H1 (cell line): Measurements from ENCODE around the gene EML4. TPM values are rescaled to one million over a fixed set of nuclear protein-coding genes. Genes with fewer than 3 reads are reported as not detected.

ENCODE experiments used
- JUND ChIP-seq: IDR thresholded peaks from 2 replicates; pipeline ENCODE4 v1.6.1; 2011; ENCODE audit warnings: mild to moderate bottlenecking, improper control_type of control experiment, low read length
- polyA plus RNA-seq, 7 experiments: library from polyadenylated mRNA; depleted of rRNA in 3 of 7; stranded (reverse) in 5 of 7; unstranded in 2 of 7; fragments of >200 nt in 5 of 7; fragments of 200-250 nt in 2 of 7; gene quantifications; 1 replicate in 5 of 7; 2 replicates in 1 of 7; 4 replicates in 1 of 7; pipeline versions ENCODE4 v1.2.1 to v1.2.3, GENCODE V29; 2011 to 2013; ENCODE audit warnings: missing spikeins in 2 of 7, mixed read lengths in 2 of 7
- total RNA-seq: library from RNA; stranded (reverse); fragmentation: NEBNext Ultra II Directional; extraction: Animal tissue kit (Norgen Biotek cat#: 25700); gene quantifications from 2 replicates; pipeline ENCODE4 v1.2.1, GENCODE V29; 2021
- TF ChIP-seq, protein P1 (sequence below), 3 experiments: IDR thresholded peaks; 1 replicate in 2 of 3; 2 replicates in 1 of 3; pipeline versions ENCODE4 v1.5.1 to v1.6.1; 2011; ENCODE audit warnings: low read length in 3 of 3, mild to moderate bottlenecking in 3 of 3, inconsistent platforms in 2 of 3, low read depth in 1 of 3, moderate library complexity in 1 of 3; ENCODE audit not compliant: insufficient read depth in 1 of 3; ENCODE audit errors: control extremely low read depth in 1 of 3

The EML4 gene
- total and polyA plus RNA-seq, 2 of the 8 experiments (the other 6 are each of a cell fraction or from before 2014, with no cell fraction given), result 50.1 to 104 TPM

DNA sequence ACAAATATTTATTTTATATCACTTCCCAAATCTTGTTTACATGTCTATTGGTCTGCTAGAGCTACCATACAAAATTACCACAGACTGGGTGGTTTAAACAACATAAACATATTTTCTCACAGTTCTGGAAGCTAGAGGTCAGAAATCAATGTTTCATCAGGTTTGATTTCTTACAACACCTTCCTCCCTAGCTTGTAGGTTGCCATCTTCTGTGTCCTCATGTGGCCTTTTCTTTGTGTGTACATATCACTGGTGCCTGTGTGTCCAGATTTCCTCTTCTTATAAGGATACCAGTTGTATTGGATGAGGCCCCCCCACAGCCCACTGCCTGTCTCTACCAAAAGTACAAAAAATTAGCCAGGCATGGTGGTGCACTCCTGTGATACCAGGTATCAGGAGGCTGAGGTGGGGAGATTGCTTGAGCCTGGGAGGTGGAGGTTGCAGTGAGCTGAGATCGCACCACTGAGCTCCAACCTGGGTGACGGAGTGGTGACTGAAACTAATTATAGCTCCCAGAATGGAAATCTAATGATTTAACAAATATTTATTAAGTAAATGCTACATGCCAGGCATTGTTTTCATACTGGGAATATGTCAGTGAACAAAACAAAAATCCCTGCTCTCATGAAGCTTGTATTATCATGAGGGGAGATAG lies 13.6 kb downstream of the EML4 start (continued):
- TF ChIP-seq, protein P1, sequence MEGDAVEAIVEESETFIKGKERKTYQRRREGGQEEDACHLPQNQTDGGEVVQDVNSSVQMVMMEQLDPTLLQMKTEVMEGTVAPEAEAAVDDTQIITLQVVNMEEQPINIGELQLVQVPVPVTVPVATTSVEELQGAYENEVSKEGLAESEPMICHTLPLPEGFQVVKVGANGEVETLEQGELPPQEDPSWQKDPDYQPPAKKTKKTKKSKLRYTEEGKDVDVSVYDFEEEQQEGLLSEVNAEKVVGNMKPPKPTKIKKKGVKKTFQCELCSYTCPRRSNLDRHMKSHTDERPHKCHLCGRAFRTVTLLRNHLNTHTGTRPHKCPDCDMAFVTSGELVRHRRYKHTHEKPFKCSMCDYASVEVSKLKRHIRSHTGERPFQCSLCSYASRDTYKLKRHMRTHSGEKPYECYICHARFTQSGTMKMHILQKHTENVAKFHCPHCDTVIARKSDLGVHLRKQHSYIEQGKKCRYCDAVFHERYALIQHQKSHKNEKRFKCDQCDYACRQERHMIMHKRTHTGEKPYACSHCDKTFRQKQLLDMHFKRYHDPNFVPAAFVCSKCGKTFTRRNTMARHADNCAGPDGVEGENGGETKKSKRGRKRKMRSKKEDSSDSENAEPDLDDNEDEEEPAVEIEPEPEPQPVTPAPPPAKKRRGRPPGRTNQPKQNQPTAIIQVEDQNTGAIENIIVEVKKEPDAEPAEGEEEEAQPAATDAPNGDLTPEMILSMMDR (IDR thresholded peaks at IDR 0.05; ENCODE audit: control extremely low read depth in 1 of 3, insufficient read depth in 1 of 3, low read depth in 1 of 3, low read length in 3 of 3), result no peak
- TF ChIP-seq JUND, result no peak
- TF ChIP-seq, all 59 proteins: peak for 0
